HG03025 (cell line): ENCODE data around the gene BSCL2.
"Not testable (repeated sequence)": the region's sequence is repeated elsewhere in the genome, so short reads cannot be mapped to it uniquely, and the experiment has no call there.

Experiments used
- ATAC-seq: cut with Tn5 transposase; IDR thresholded peaks from one replicate; pipeline ENCODE4 v1.9.1; 2021; ENCODE audit warnings: mild to moderate bottlenecking, moderate library complexity; ENCODE audit not compliant: unreplicated experiment, low FRiP score

Gene BSCL2

DNA sequence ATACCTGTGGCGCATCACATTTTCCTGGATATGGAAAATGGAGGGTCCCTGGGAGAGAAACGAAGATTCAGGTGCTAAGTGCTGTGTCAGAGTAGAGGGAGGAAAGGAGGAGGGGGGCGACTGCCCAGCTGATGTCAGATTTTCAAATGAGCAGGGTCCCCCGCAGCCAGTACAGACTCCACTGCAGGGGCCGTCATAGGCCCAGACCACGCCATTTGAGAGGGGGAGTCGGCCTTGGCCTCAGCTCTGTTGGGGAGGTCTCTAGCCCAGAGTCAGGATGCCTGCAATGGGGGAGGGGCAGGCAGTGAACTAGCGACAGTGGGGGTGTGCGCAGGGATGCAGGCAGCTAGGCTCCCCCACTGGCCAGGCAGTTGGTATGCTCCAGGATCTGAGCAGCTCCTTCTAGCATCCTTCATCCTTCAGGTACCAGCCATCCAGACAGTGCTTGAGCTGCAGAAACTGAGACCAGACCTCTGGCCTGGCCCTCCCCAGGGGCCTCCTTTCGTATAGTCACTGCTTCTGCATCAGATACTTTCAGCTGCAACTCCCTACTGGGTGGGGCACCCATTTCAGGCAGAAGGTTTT, at the start of gene BSCL2, which contains the start of gene GNG3:
TSS of gene BSCL2 (minus strand) at position 148 of the 585 bp plus-strand sequence. CDS start 229 bp downstream, outside the sequence.
TSS of gene GNG3 (plus strand) at position 400 of the 585 bp plus-strand sequence. CDS start 620 bp downstream, outside the sequence.
- no peak for ATAC-seq

DNA sequence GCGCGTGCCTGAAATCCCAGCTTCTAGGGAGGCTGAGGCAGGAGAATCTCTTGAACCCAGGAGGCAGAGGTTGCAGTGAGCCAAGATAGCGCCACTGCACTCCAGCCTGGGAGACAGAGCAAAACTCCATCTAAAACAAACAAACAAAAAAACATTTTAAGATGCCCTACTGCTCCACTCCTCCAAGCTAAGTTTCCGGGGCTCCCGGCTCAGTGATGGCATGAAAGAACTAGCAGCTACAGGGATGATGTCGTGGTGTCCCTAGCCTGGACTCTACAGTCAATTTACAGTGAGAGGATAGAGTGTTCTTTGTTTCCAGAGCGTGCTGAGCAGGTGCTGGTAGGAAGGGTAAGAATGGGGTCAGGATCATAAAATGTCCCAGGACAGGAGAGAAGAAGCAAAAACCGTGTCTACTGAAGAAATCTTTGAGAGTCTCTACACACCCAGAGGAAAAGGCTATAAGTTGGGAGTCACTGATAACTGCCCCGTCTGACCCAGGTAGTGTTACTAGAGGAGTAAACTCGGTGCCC, 47.9 kb upstream of the BSCL2 start:
- ATAC-seq = no peak

DNA sequence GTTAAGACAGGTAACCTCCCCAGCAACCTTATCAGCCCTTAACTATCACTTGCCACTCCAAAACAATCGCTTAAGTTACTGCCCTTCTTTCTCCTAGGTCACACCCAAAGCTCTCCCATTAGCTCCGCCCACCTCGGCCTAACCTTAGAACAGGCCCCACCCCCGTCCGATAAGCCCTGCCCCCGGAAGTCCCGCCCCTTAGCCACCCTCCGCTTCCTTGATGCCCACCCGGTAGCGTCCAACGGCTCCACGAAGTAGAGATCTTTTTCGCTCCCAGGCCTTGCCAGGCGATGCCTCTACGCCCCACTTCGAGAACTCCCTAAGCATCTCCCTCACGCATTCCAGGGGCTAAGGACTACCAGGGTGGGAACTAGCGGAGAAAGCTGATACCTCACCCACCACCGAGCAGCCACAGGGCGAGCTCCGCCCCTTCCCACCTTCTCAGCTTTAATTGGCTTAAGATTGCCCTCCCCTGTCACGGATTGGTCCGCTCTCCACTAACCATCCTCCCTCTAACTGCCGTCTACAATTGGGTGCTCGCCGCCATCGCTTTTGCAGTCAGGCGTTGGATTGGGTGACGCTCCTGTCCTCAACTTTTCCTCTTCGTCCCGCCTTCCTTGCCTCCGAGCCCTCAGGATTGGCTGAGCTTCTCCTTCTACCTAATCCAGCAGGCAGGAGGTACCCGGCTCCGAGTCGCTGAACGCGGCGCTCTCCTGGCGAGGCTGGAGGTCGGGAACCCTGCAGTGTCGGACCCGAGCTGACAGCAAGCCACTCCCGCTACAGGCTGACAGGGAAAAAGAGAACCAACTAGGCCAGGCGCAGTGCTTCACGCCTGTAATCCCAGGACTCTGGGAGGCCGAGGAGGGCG, 46.7 kb upstream of the BSCL2 start, which contains the start of gene ZBTB3:
TSS of gene ZBTB3 (minus strand) at position 425 of the 868 bp plus-strand sequence. CDS start 496 bp downstream, outside the sequence.
- peak; percentile 84 for ATAC-seq

DNA sequence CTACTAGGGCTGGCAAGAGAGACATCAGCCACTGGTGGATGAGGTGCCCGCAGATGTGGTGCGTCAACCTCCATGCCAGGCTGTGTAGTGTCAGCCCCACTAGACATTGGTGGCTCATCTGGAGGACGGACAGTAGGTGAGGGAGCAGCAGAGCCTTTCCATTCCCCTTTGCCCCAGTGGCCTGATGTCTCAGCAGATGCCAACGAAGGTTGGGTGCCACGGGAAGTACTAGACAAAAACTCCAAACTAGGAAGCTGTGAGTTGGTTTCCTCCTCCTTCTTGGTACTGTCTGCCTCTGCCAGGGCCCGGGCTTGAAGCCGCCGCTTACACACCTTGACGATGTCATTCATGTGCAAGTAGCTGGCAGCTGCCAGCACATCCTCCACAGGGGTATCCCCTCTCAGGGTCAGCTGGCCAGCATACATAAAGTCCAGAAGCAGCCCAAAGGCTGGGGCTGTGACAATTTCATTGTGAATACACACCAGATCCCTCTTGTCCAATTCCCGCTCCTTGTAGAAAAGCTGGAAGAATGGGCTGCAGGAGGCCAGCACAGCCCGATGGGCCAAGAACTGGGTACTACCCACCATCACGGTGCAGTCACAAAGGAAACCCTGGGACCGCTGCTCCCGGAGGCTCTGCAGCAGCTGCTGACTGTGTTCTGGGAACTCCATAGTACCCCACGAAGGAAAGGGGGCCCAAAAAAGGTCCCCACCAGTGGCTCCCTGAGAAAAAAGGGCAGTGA, 45.9 kb upstream of the BSCL2 start:
- peak; percentile 3 for ATAC-seq

DNA sequence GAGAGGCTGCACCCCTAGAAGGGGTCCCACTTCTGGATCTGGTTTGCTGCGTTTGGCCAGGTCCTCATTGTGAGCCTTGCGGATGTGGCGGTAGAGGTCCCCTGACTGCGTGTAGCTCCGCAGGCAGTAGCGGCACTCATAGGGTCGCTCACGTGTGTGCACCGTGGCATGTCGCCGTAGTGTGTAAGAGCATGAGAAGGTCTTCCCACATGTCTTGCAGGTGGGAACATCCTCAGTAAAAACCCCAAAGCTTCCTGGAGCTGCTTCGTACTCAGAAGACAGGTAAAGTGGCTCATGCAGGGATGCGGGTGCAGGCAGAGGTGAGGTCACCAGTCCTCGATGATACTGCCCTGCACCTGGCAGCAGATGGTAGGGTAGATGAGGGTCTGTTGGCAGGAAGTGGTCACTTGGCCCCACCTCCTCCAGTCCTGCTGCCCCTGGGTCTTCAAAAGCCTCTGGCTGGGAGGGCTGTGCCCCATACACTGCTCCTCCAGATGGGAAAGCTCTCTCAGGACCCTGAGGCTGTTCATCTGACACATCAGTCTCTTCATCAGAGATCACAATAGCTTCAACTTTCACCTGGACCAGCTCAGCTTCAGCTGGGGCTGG, 45.1 kb upstream of the BSCL2 start:
- ATAC-seq = no peak

DNA sequence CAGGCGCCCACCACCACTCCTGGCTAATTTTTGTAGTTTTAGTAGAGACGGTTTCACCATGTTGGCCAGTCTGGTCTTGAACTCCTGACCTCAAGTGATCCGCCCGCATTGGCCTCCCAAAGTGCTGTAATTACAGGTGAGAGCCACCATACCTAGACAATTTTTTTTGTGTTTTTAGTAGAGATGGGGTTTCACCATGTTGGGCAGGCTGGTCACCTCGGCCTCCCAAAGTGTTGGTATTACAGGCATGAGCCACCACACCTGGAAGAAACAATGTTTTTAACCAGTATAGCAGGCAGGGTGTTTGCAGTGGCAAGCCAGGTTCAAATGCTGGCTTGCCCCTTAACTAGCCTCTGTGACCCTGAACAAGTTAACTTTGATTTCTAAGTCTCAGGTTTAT, 42.7 kb upstream of the BSCL2 start:
- not testable (repeated sequence) for ATAC-seq

DNA sequence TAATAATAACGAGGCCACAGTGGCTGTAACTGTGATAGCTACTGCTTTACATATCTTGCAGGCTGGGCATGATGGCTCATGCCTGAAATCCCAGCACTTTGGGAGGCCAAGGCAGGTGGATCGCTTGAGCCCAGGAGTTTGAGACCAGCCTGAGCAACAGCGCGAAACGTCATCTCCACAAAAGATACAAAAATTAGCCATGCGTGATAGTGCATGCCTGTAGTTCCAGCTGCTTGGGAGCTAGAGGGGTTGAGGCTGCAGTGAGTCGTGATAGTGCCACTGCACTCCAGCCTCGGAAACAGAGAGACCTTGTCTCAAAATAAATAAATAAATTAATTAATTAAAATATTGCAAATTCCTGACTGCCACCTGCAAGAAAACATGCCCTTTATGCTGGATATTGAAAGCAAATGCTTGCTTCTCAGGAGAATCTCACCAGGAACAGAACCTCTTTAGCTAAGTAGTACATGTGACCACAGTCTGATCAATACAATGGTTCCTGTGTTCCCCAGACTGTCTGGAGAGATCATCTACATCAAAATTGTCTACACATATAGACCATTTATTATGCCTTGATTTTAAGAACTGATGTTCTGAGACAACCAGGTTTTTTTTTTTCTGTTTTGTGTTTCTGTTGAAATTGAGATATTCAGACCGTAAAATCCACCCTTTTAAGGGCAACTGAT, 40.4 kb upstream of the BSCL2 start:
- no peak for ATAC-seq

DNA sequence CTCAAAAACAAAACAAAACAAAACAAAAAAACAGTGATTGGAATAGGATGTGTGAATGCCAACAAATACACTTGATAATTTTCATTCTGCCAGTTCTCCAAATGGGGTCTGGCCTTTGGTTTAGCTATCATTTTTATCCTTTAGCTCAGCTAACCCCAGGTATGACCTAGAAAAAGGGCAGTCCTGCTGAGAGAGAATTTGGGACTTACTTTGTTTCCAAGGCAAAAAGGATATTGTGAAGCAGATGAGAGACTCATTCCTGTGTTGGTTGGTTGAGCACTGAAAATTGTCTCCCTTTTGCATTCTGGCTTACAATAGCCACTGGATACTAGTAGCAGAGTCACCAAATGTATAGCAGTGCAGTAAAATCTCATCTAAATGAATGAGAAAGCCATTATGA, 30.0 kb upstream of the BSCL2 start:
- no peak for ATAC-seq

DNA sequence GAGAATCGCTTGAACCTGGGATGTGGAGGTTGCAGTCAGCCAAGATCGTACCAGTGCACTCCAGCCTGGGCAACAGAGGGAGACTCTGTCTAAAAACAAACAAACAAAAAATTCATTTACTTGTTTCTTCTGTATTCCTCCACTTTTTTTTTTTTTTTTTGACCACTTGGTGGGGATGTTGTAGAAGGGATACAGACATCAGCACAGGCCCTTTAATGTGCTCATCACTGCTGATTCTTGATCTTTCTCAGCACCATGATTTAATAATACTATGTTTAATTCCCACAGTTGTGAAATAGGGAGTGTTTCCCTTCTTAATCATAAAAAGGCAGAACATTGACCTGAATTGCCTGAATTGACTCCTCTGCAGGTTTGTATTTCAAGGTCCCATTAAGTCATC, 25.6 kb upstream of the BSCL2 start:
- no peak for ATAC-seq

DNA sequence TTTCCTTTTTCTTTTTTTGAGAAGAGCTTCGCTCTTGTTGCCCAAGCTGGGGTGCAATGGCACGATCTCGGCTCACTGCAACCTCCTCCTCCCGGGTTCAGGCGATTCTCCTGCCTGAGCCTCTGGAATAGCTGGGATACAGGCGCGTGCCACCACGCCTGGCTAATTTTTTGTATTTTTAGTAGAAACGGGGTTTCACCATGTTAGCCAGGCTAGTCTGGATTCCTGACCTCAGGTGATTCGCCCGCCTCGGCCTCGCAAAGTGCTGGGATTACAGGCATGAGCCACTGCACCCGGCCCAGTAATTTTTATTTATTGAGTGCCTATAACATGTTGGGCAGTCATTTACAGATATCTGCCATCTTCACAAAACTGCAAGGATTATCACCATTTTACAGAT, 22.9 kb upstream of the BSCL2 start:
- not testable (repeated sequence) for ATAC-seq

DNA sequence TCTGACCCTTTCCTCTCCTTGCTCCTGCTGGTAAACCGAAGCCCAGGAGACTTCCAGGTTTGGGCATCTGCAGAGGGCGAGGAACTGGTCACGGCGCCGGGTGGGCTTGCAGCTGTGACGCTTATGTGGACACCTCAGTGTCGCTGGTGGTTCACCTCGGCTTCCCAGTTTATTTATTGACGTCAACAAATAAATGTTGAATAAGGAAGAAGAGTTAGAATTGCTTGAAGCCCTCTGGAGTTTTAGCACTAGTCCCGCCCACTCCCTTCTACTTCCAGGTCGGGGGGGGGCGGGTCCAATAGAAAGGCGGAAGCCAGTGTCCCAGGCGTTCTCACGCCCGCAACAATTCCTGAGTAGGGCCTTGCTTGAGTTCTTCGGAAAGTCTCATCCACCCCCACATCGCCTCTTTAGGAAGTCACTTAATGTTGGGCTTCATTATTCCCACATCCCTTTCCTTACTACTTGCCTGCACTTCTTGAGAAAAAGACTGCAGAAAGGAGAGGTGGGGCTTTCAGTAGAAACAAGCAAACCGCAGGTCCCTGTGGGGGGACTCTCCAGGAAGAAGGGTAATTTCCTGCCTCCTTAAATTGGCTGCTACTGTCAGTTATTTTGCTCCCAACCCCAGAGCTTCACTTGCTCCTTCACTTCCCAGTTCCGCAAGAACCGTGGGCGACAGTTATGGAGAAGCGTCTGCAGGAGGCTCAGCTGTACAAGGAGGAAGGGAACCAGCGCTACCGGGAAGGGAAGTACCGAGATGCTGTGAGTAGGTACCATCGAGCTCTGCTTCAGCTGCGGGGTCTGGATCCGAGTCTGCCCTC, 21.2 kb upstream of the BSCL2 start, which contains the start of gene TTC9C:
TSS of gene TTC9C (plus strand) at position 316 of the 818 bp plus-strand sequence. CDS start at position 679, 363 bp downstream.
- no peak for ATAC-seq

DNA sequence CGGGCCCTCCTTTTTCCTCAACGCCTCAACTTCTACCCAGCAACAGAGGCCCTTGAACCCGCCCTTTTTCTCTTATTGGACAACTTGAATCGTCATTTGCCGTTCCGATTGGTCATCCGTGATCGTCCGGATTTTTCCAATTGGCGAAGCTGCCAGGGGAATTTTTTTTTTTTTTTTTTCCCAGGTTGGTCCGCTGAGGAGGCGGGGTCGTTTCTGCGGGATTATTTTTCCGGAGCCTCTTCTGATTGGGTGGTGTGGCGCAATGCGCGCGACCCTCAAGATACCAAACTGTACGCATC, 20.6 kb upstream of the BSCL2 start:
- peak; percentile 44 for ATAC-seq

DNA sequence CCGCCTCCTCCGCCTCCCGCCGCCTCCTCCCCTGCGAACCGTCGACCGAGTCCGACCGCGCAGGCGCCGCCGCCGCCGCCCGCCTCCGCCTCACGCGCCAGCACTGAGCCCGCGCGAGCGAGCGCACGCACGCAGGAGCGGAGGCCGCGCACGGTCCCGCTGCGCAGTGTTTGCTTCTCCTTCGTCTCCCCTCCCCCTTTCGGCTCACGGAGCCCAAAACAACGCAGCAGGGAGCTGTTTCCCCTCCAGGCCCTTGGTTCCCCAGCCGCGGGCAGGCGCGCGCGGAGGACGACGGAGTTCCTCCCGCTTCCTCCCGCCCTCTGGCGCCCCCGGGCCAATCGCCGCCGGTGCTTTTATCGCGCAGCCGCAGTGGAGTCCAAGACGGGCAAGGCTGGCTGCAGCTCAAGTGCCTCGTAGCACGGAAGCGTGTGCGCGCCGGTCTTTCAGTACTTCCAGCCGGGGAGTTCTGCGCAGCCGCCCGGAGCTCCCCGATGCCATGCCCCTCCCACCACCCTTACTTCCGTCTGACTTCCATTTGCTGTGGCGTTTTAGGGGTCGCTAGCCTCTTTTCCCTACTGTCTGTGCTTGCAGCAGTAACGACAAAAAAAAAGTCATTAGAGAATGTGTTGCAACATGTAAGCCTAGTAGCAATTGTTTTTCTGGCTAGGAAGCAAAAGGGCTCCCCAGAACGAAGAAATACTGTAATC, 20.1 kb upstream of the BSCL2 start, which contains the start of gene HNRNPUL2:
TSS of gene HNRNPUL2 (minus strand) at position 293 of the 707 bp plus-strand sequence. CDS start 301 bp downstream, outside the sequence.
- ATAC-seq = peak; percentile 67

DNA sequence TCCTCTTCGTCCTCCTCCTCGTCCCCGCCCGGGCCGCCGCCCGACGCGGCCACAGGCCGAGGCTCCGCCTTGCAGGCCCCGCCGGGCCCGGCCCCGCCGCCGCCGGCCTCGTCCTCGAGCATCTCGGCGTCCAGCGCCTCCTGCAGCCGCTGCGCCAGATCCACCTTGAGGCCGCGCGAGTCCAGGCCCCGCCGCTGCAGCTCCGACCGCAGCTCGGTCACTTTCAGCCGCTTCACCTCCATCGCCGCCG, 19.6 kb upstream of the BSCL2 start:
- ATAC-seq = no peak

DNA sequence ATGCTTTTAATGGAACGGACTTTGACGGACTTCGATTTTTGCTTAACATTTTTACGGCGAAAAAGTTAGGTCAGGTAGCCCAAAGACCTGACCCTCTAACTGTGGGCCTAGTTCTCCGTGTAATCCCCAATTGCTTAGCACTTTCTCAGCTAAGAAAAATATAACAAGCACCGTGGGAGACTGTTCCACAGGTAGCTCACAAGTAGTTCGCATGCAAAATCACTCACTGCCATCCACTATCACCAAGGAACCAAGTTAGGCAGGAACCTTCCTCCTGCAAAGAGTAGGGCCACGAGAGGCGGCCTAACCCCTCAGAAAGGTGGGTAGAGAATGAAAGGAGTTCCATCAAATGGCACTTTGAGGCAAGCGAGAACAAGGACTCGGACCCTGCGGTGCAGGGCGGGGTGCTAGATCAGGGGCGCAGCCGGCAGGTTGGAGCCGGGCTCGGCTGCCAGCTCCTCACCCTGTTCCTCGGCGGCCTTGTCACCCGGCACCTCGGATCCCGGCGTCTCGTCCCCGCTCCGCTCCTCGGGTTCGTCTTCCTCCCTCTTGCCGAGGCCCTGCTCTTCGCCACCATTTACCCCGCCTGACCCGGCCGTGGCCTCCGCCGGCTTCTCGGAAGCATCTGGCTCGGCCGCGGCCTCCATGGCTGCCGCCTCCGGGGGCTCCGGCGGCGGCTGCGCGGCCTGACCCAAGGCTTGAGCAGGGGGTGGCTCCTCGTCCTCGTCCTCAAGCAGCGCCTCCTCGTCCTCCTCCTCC, 19.1 kb upstream of the BSCL2 start:
- ATAC-seq = peak; percentile 5

DNA sequence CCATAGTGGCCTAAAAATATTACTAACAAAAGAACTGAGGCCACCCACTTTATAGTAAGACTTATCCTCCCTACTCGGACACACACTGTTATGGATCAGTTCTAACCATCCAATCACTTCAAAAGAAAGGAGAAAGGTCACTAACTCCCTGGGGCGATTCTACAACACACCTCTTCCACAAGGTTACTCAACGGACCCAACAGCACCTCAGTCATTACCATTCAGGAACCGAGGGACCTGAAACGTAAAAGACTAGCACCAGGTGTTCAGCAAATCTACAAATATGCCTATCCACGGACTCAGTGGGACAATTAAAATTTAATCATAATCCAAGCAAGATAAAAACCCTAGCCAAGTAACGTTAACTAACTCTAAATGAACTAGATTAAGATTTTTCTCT, 18.4 kb upstream of the BSCL2 start:
- ATAC-seq = no peak

DNA sequence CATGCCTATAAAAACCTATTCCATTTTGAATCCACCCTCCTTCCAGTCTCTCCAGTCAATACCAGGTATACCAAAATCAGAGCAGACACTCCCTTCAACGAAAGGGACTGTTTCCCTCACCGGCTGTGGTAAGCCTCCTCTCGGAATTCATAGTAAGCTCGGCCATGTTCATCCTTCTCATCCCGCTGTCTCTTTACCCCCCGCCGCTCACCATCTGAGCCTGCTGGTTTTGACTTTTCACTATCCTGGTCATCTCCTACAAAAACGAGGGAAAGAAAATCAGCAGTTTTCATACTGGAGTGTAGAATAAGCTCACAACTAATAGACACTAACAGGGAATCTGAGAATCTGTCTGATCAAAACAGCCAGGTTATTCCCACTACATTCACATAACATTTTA, 16.9 kb upstream of the BSCL2 start:
- ATAC-seq = no peak

DNA sequence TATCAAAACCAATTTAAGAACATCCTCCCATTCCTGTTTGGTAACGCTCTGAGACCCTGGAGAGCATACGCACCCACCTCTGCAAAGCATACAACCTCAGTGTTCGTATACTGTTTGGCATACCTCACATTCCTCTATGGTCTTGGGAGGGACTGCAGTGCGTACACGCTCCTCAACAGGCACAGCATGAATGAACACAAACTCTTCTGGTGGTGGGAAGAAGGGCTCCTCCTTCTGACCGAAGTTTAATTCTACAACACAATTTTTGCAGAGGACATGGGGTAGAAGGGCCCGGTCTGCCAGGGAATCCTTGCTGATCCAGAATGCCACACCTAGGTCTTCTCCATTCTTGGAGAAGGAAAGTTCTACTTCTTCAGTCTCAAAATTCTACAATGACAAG, 14.8 kb upstream of the BSCL2 start:
- ATAC-seq = no peak
